MM.1S (cell line): ENCODE data around the gene AUTS2.
A peak's percentile ranks its signal among the peaks of the same experiment; 100 is the strongest.

Experiments
- DNase-seq: peaks from one replicate; pipeline ENCODE4 v3.0.0-alpha.2; 2015
- H2AFZ ChIP-seq: fragments of 300-600 bp; sonication (generic); 2 replicates; pipeline ENCODE4 v1.6.0; 2016; ENCODE audit warnings: antibody characterized with exemption, low read length
- H3F3A ChIP-seq: fragments of 300-600 bp; sonication (generic); 2 replicates; pipeline ENCODE4 v1.6.1; 2016; ENCODE audit warnings: mild to moderate bottlenecking, antibody characterized with exemption, low read length, moderate library complexity, mixed read lengths; ENCODE audit not compliant: insufficient read depth
- H3K27ac ChIP-seq: fragments of 300-600 bp; sonication (generic); 2 replicates; pipeline ENCODE4 v1.5.1; 2016; ENCODE audit warnings: mild to moderate bottlenecking, low read length
- H3K27me3 ChIP-seq: fragments of 300-600 bp; sonication (generic); replicated peaks from 2 replicates; pipeline ENCODE4 v1.6.0; 2016; ENCODE audit warnings: low read length; ENCODE audit not compliant: insufficient read depth
- H3K36me3 ChIP-seq: fragments of 300-600 bp; sonication (generic); replicated peaks from 2 replicates; pipeline ENCODE4 v1.6.1; 2016; ENCODE audit warnings: mild to moderate bottlenecking, low read length, mixed read lengths; ENCODE audit not compliant: insufficient read depth
- H3K4me1 ChIP-seq: fragments of 300-600 bp; sonication (generic); 2 replicates; pipeline ENCODE4 v1.6.1; 2016; ENCODE audit warnings: low read length, mixed read lengths
- H3K4me2 ChIP-seq: fragments of 300-600 bp; sonication (generic); 2 replicates; pipeline ENCODE4 v1.6.0; 2016; ENCODE audit warnings: low read depth, low read length
- H3K4me3 ChIP-seq: fragments of 300-600 bp; sonication (generic); 2 replicates; pipeline ENCODE4 v1.5.1; 2016; ENCODE audit warnings: low read length, mixed read lengths
- H3K79me2 ChIP-seq: fragments of 300-600 bp; sonication (generic); 2 replicates; pipeline ENCODE4 v1.6.1; 2016; ENCODE audit warnings: mixed run types, low read length, mixed read lengths
- H3K9ac ChIP-seq: fragments of 300-600 bp; sonication (generic); 2 replicates; pipeline ENCODE4 v1.6.1; 2016; ENCODE audit warnings: low read length, mixed read lengths
- H3K9me2 ChIP-seq: fragments of 300-600 bp; sonication (generic); replicated peaks from 2 replicates; pipeline ENCODE4 v1.6.1; 2016; ENCODE audit warnings: mild to moderate bottlenecking, low read length, mixed read lengths; ENCODE audit not compliant: insufficient read depth
- H3K9me3 ChIP-seq: fragments of 300-600 bp; sonication (generic); replicated peaks from 2 replicates; pipeline ENCODE4 v1.6.1; 2016; ENCODE audit warnings: mild to moderate bottlenecking, low read length, mixed read lengths; ENCODE audit not compliant: insufficient read depth
- H4K20me1 ChIP-seq: fragments of 300-600 bp; sonication (generic); 2 replicates; pipeline ENCODE4 v1.6.1; 2016; ENCODE audit warnings: mild to moderate bottlenecking, low read length, moderate library complexity, mixed read lengths; ENCODE audit not compliant: insufficient read depth
- EZH2 ChIP-seq: fragments of 300-600 bp; sonication (generic); optimal IDR thresholded peaks from 2 replicates; pipeline ENCODE3; 2017; ENCODE audit warnings: low read depth, mild to moderate bottlenecking, antibody characterized with exemption, low read length, mixed read lengths
- EZH2phosphoT487 ChIP-seq: fragments of 300-600 bp; sonication (generic); IDR thresholded peaks from 2 replicates; pipeline ENCODE4 v1.6.1; 2018; ENCODE audit warnings: antibody characterized with exemption, low read length
- TF ChIP-seq, protein P1 (sequence below): fragments of 300-600 bp; sonication (generic); IDR thresholded peaks from 2 replicates; pipeline ENCODE4 v1.5.1; 2016; ENCODE audit warnings: antibody characterized with exemption, low read length, mixed read lengths

The AUTS2 gene

DNA sequence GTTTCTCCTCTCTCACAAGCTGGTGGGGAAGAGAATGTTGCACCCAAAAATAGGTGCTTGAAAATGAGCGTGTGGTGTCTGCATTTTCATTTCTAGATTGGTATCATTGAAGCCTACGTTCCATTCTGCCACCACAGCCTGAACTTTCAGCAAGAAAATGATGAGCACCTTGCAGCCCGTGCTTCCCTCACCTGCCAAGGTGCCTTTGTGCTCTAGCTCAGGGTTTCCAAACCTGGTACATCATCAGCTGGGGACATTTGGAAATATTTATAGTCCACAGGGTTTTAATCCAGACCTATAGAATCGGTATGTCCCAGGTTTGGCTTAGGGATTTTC is 701.2 kb downstream of the AUTS2 start:
- Histone ChIP-seq H3K4me3 (no peak overlapping the region), H3K4me1 (peaks cover 12% of the 10 kb centered on the region; the same call in 1 of the 2 replicates), H4K20me1 (no peaks in the 10 kb centered on the region), H3K79me2 (no peaks in the 10 kb centered on the region), H3K9me2 (no peaks in the 10 kb centered on the region), H3F3A (no peaks in the 10 kb centered on the region), H2AFZ (no peak overlapping the region), H3K27me3 (no peaks in the 10 kb centered on the region), H3K36me3 (no peaks in the 10 kb centered on the region), H3K9ac (no peak overlapping the region), H3K27ac (0 out of 2 replicates have a peak overlapping the region, but pooled peaks have one; percentile 12), H3K9me3 (no peaks in the 10 kb centered on the region), H3K4me2 (peak overlapping the region; percentile 34; the same call in 1 of the 2 replicates)
- peak; percentile 41 for DNase-seq
- TF ChIP-seq EZH2phosphoT487 = no peak
- TF ChIP-seq, protein P1, sequence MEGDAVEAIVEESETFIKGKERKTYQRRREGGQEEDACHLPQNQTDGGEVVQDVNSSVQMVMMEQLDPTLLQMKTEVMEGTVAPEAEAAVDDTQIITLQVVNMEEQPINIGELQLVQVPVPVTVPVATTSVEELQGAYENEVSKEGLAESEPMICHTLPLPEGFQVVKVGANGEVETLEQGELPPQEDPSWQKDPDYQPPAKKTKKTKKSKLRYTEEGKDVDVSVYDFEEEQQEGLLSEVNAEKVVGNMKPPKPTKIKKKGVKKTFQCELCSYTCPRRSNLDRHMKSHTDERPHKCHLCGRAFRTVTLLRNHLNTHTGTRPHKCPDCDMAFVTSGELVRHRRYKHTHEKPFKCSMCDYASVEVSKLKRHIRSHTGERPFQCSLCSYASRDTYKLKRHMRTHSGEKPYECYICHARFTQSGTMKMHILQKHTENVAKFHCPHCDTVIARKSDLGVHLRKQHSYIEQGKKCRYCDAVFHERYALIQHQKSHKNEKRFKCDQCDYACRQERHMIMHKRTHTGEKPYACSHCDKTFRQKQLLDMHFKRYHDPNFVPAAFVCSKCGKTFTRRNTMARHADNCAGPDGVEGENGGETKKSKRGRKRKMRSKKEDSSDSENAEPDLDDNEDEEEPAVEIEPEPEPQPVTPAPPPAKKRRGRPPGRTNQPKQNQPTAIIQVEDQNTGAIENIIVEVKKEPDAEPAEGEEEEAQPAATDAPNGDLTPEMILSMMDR = no peak
- no peak for TF ChIP-seq EZH2

DNA sequence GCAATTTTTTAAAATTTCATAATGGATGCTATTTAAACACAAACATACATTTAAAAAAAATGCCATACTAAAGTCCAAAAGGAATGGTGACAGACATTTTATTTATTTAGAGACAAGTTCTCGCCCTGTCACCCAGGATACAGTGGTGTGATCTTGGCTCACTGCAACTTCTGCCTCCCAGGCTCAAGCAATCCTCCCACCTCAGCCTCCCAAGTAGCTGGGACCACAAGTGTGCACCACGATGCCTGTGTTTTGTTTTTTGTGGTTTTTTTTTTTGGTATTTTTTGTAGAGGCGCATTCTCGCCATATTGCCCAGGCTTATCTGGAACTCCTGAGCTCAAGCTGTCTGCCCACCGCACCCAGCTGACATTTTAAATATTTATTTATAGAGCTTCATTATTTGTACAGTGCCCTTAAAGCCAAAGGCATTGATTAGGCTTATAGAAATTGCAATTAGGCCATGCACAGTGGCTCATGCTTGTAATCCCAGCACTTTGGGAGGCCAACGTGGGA is 703.5 kb downstream of the AUTS2 start:
- Histone ChIP-seq H3K4me2 (no peak overlapping the region), H3K9me3 (no peaks in the 10 kb centered on the region)
- DNase-seq = no peak

DNA sequence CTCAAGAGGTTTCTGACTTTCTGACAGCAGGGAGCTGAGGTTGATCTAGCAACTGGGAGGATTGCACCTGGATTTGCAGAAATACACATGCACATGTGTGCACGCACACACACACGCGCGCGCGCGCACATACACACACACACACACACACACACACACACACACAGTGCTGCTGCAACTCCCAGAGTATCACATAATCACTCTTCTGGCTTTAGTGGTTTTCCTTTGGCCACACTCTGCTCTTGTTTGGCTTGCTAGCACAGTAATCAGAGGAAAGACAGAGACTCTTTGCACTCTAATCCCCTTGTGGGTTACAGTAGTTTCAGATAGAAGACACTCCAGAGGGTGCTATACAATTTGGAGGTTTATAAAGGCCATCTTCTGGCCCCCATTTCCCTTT is 705.0 kb downstream of the AUTS2 start:
- Histone ChIP-seq H3K9ac (no peak overlapping the region), H3K4me1 (peaks cover 15% of the 10 kb centered on the region), H3K4me3 (no peak overlapping the region), H2AFZ (no peak overlapping the region), H3K79me2 (no peaks in the 10 kb centered on the region), H3K4me2 (no peak overlapping the region), H3K27ac (no peak overlapping the region), H3K36me3 (no peaks in the 10 kb centered on the region), H3F3A (no peaks in the 10 kb centered on the region), H3K9me2 (no peaks in the 10 kb centered on the region), H3K27me3 (no peaks in the 10 kb centered on the region), H3K9me3 (no peaks in the 10 kb centered on the region), H4K20me1 (no peaks in the 10 kb centered on the region)
- DNase-seq = peak; percentile 32
- TF ChIP-seq, protein P1 = no peak
- TF ChIP-seq EZH2phosphoT487 = no peak

More for the DNA sequence above, 703.5 kb downstream of the AUTS2 start:
- no peak overlapping the region for H3K4me3 ChIP-seq
- no peaks in the 10 kb centered on the region for H3K79me2 ChIP-seq
- no peak overlapping the region for H3K9ac ChIP-seq
- no peaks in the 10 kb centered on the region for H3K9me2 ChIP-seq
- H2AFZ ChIP-seq = no peak overlapping the region
- no peaks in the 10 kb centered on the region for H4K20me1 ChIP-seq
- H3K27me3 ChIP-seq = no peaks in the 10 kb centered on the region
- no peaks in the 10 kb centered on the region for H3F3A ChIP-seq
- H3K27ac ChIP-seq = no peak overlapping the region
- TF ChIP-seq EZH2 (no peak), EZH2phosphoT487 (no peak)
- TF ChIP-seq, protein P1 = no peak
- H3K36me3 ChIP-seq = no peaks in the 10 kb centered on the region
- peaks cover 12% of the 10 kb centered on the region; the same call in 1 of the 2 replicates for H3K4me1 ChIP-seq
